Keratinocyte (primary cell): ENCODE data around the gene NT5C1A.

Source experiments
- EZH2 ChIP-seq: IDR thresholded peaks from one replicate; pipeline ENCODE4 v1.6.1; 2012; ENCODE audit warnings: inconsistent platforms, mild to moderate bottlenecking, low read length, moderate library complexity
- TF ChIP-seq, protein P1 (sequence below), 3 experiments: IDR thresholded peaks in 1 of 3; conservative IDR thresholded peaks in 1 of 3; optimal IDR thresholded peaks in 1 of 3; 2 replicates in 2 of 3; 3 replicates in 1 of 3; pipeline versions ENCODE3 to v1.5.1; 2011; ENCODE audit warnings: low read length in 3 of 3, mild to moderate bottlenecking in 3 of 3, moderate library complexity in 2 of 3, control low read depth in 1 of 3, inconsistent platforms in 1 of 3; ENCODE audit not compliant: insufficient read depth in 2 of 3; ENCODE audit errors: extremely low read depth in 1 of 3

DNA sequence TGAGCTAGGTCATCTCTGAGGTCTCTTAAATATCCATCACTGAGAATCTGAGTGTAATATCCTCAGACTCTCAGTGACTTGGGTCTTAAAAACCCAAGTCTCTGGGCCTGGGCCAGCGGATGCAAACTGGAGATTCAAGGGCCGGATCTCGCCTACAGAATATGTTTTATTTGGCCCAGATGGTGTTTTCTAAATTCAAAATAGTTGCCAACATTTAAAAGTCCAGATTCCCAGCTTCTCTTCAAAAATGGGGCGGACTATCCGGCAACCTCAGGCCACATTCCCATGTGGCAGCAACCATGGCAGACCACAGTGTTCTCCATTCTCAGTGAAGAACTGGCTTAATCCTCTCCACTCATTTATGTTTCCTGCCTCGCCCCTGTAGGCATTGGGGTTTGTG is 19.8 kb downstream of the NT5C1A start:
- TF ChIP-seq, protein P1, sequence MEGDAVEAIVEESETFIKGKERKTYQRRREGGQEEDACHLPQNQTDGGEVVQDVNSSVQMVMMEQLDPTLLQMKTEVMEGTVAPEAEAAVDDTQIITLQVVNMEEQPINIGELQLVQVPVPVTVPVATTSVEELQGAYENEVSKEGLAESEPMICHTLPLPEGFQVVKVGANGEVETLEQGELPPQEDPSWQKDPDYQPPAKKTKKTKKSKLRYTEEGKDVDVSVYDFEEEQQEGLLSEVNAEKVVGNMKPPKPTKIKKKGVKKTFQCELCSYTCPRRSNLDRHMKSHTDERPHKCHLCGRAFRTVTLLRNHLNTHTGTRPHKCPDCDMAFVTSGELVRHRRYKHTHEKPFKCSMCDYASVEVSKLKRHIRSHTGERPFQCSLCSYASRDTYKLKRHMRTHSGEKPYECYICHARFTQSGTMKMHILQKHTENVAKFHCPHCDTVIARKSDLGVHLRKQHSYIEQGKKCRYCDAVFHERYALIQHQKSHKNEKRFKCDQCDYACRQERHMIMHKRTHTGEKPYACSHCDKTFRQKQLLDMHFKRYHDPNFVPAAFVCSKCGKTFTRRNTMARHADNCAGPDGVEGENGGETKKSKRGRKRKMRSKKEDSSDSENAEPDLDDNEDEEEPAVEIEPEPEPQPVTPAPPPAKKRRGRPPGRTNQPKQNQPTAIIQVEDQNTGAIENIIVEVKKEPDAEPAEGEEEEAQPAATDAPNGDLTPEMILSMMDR (optimal IDR thresholded peaks at IDR 0.05 in 1 of 3, IDR thresholded peaks at IDR 0.05 in 1 of 3, conservative IDR thresholded peaks at IDR 0.05 in 1 of 3; ENCODE audit: extremely low read depth in 1 of 3, insufficient read depth in 2 of 3, low read length in 3 of 3), result no peak
- no peak for TF ChIP-seq EZH2
